GM21381 (cell line): ENCODE results near the gene FAM98C.
"Not testable (repeated sequence)": the region's sequence is repeated elsewhere in the genome, so short reads cannot be mapped to it uniquely, and the experiment has no call there.

Experiments
- ATAC-seq: cut with Tn5 transposase; IDR thresholded peaks from one replicate; pipeline ENCODE4 v1.9.1; 2021; ENCODE audit warnings: mild to moderate bottlenecking, moderate library complexity; ENCODE audit not compliant: unreplicated experiment

The FAM98C gene

DNA sequence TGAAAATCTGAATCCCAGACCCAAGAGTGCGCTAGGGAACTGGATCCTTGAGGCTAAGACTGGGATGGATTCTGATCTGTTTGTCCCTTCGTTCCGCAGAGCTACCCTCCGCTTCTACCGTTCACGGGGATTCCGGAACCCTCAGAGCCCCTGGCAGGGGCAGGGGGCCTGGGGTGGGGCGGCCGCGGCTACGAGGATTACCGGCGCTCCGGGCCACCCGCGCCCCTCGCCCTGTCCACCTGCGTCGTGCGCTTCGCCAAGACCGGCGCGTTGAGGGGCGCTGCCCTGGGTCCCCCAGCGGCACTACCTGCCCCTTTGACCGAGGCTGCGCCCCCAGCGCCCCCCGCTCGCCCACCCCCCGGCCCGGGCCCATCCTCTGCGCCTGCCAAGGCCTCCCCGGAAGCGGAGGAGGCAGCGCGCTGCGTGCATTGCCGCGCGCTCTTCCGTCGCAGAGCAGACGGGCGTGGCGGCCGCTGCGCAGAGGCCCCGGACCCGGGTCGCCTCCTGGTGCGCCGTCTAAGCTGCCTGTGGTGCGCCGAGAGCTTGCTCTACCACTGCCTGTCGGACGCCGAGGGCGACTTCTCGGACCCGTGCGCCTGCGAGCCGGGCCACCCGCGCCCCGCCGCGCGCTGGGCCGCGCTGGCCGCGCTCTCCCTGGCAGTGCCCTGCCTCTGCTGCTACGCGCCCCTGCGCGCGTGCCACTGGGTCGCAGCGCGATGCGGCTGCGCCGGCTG is 7.3 kb upstream of the FAM98C start:
- ATAC-seq: no peak

DNA sequence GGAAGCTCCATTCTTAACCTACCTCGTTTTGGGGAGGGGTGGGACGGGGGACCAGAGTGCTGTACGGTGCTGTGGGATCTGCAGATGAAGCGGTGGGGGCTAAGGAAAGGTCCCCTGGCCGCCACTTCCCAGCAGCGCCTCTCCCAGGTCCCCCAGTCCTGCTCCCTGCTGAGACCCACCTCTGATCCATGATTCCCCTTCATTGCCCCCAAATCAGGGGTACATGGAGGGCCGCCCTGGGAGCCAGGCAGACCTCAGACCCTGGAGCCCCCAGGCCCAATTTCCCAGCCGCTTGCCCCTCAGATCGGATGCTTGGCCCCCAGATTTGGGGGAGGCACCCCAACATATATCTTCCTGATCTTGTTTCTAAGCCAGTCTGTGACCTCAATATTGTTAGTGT is 3.8 kb upstream of the FAM98C start:
- no peak for ATAC-seq

DNA sequence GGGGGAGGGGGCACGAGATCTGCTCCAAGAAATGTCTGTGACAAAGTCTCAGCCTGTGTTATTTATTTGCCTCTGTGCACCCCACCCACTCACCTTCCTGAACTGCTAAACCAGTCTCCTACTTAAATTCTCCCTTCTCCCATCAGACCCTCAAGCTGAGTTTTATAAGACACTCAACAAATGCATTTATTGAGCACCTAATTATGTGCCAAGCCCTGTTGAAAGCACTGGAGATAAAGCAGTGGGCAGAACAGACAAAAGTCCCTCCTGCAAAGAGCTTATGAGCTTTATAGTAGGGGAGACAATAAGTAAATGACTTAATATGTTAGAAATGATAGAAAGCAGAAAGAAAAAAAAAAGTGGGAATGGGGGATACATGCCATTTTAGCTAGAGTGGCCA is 3.4 kb upstream of the FAM98C start:
- no peak for ATAC-seq

DNA sequence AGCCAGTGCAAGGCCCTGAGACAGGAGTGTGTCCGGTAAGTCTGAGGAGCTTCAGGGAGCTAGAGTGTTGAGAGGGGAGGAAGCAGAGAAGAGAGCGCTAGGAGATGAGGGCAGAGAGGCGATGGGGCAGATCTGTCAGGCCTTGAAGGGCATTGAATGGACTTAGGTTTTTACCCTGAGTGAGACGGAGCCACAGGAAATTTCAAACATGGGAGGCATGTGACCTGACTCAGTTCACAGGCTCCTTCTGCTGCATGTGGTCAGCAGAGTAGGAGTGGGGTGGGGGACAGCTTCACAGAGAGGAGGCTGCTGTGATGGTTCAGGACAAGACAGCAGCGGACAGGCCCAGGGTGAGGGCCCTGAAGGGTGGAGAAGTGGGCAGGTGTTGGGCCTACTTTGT is 2.5 kb upstream of the FAM98C start:
- no peak for ATAC-seq

DNA sequence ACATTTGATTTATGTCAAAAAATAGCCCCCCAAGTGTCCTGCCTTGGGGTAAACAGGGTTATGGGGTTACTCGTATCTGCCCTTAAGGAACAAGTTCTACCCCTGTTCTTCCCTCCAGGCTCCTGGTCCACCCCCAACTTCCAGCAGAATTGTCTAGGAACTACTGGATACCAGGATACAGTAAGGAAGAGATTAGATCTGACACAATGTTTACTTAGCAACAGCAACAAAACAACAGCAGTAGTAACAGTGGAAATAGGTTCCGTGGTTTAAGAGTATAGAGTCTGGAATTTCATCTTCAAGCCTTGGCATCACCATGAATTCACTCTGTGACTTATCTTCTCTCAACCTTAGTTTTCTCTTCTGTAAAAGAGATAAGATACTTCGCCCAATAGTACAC is 1.7 kb upstream of the FAM98C start:
- no peak for ATAC-seq

DNA sequence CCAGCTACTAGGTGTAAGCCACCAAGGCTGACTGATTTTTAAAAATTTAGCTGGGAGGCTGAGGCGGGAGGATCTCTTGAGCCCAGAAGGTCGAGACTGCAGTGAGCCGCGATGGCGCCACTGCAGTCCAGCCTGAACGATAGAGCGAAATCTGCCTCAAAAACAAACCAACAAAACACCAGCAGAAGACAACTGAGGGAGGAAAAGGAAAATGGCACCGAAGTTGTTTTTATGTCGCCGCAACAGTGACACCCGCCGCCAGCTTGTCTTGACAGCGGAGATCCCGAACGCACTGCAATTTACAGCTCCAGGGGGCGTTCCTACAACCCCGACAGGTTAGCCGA is 298 bp upstream of the FAM98C start:
- peak; percentile 5 for ATAC-seq

DNA sequence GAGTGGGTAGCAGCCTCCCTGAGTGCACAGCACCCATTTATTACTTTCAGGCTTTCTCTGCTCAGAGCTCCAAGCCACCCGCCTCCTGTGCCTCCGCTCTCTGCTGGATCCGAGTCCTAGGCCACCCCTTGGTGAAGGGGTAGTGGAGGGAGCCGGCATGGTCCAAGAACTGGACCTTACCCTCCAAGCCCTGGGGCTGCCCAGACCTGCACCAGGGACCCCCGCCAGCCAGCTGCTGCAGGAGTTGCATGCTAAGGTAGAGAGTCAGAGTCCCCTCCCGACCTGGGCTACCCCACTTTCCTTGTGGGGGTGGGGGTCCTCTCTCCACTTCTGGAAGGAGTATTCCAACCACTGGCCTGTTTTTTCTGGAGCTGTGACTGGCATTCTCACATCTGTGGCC is 2.0 kb downstream of the FAM98C start:
- no peak for ATAC-seq

DNA sequence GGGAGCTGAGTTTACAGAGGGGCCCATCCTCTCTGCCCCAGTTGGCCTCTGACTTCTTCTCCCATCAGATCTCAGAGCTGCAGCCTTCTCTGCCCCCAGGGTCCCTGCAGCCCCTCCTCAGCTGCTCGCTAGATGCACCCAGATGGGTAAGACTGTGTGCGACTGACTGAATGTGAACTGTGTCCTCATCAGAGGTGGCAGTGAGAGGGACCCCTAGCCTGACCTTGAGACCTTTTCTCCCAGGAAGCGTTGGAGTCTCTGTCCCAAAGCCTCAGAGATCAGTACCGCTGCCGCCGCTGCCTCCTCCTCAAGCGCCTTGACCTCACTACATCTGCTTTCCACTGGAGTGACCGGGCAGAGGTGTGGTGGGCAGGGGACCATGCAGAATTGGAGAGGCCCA is 2.4 kb downstream of the FAM98C start:
- no peak for ATAC-seq

DNA sequence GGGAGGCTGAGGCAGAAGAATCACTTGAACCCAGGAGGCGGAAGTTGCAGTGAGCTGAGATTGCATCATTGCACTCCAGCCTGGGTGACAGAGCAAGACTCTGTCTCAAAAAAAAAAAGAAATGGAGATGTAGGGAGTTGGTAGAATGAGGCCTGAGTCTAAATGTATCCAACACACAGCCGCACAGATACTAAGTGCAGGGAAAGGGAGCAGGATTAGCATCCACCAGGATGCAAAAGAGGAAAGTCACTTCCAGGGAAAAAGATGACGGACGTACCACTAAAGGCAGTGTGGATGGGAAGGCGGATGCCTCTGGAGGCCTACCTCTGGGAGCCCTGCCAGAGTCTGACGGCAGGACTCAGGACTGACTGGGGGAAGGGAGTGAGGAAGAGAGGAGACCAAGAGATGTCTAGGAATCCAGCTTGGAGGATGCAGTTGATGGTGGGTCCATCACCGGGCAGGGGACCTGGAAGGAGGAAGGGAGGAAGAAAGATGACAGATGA is 6.8 kb downstream of the FAM98C start:
- ATAC-seq: no peak

DNA sequence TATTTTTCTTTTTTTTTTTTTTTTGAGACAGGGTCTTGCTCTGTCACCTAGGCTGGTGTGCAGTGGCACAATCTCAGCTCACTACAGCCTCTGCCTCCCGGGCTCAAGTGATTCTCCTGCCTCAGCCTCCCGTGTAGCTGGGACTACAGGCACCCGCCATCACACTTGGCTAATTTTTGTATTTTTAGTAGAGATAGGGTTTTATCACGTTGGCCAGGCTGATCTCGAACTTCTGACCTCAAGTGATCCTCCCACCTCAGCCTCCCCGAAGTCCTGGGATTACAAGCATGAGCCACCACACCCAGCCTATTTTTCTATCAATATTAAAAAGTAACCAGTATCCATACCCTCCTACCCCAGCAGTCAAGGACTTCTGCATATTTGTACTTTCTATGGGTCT is 7.5 kb downstream of the FAM98C start:
- ATAC-seq: not testable (repeated sequence)

DNA sequence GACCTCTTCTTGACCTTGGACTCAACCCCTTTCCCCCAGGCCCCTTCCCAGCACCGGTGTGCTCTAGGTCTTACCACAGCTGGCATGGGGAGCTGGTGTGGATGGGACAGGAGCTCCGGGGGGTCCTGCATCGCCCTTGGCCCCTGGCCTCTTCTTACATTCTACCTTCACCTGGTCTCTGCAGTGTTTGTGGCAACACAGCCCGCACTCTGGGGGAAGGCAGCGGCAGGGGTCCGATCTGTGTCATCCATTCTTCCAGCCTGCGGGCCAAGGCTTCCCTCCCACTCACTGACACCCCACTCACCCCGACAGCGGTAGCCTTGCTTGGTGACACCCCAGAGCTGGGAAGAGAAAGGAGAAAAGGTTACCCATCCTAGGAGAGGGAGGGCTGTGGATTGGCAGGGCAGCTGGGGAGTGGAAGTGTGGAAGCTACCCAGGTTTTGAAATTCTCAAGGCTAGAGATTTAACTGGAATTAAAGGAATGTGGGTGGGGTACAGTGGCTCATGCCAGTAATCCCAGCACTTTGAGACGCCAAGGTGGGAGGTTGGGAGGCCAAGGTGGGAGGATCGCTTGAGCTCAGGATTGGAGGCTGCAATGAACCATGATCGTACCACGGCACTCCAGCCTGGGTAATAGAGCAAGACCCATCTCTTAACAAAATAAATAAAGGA is 8.3 kb downstream of the FAM98C start:
- no peak for ATAC-seq

DNA sequence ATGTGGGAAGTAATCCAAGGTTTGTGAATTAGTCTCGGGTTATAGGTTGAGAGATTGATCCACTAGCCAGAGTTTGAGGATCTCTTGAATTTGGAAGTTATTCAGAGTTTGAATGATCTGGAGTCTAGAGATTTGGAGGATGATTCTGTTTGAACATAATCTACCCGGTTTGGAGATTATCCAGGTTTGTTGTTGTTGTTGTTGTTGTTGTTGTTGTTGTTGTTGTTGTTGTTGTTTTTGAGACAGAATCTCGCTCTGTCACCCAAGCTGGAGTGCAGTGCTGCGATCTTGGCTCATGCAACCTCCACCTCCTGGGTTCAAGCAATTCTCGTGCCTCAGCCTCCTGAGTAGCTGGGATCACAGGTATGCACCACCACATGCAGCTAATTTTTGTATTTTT is 9.0 kb downstream of the FAM98C start:
- not testable (repeated sequence) for ATAC-seq

DNA sequence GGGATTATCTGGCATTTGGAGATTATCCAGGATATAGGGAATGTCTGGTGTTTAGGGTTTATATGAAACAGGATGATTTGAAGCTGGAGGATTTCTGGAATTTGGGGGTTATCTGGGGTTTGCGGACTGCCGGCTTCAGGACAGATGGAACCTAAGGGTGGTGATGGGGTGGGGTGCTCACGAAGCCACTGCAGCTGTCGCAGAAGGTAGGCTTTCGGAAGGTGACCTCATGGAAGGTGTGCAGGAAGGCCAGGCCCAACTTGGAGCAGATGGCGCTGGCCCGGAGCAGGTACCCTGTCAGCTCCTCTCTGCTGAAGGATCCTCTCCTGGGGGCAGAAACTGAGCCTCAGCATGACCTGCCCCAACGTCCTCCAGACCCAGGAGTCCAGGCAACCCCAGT is 9.6 kb downstream of the FAM98C start:
- ATAC-seq: no peak

DNA sequence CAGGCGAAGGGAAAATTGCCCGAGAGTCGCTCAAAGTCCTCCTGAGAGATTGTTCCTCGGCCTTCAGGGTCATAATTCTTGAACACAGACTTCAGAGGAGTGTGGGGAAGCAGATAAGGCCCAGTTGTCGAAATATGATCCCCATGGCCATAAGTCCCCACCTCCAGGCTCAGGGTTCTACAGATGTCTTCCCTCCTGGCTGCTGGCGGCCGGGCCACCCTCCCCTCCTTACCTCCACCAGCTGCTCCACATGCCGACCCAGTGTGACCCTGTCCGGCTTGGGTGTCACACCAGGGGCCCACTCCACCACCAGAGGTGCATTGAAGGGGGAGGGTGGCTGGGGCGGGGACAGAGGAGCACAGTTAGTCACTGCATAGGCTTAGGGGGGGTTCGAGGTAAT is 10.1 kb downstream of the FAM98C start:
- ATAC-seq: no peak

DNA sequence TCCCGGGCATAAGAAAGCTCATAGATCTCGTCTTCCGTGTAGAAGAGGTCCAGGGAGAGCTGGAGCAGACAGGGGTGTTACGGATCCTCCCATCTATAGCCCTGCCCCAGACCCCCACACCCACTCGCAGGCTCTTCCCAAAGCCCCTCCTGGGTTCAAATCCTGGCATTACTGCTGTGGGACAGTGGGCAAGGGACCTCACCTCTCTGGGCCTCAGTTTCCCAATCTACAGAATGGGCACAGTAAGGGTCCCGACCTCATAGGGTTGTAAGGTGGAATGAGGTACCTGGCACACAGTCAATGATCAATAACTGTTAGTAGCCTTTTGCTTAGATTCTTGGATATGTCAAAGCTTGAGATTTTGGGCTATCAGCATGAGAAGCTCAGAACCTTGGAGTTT is 10.5 kb downstream of the FAM98C start:
- no peak for ATAC-seq

DNA sequence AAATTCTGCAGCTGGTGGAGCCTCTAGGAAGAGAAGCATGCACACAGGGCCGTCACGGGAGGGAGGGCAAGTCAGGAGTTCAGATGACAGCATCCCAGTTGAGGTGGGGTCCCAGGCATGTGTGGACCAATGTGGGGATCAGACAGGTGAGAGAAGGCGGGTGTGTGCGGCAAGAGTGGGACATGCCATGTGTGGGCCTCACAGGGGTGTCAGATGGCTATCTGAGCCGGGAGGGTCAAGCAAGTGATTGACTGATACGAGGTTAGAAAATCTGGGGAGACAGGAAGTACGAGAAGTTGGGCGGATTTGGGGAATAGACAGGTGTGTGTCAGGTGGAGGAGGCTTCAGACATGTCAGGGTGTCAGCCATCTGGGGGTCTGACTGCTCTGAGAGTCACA is 14.3 kb downstream of the FAM98C start:
- ATAC-seq: no peak

DNA sequence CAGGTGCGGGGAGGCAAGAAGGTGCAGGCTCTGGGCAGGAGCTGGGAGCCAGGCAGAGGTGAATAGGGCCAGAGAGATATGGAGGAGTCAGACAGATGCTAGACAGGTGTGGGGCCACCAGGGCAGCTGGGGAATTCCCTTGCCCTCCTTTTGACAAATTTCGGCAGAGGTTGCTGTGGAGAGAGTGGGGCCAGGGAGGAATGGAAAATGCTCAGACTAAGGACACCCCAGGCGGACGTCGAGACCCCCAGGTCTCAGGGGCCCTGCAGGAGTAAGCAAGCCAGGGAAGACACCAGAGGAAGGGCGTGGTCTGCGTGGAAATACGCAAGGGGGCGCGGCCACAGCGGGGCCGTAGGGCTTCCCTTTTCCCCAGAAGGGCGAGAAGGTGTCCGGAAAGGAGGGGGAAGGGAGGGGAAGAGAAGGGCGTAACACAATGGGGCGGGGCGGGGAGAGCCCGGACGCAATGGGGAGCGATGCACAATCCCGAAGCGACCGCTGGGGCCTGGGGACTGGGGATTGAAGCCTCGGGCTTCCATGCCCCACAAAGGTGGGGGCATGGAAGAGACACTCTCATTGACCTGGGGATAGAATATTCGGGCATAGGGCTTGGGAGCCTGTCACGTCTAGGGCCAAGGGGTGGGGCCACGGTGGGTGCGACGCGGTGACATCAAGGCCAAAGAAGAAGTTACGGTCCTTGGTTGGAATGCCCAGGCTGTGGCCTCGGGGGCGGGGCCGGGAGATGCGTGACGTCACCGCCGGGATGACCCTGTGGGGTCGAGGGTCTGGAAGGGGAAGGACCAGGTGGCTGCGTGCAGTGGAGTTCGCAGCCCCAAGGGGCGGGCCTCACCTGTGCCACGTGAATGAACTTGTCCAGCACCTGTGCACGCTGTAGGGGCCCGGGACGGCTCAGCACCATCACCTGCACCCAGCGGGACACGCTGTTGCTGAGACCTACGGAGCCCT is 14.9 kb downstream of the FAM98C start:
- ATAC-seq: peak; percentile 51

DNA sequence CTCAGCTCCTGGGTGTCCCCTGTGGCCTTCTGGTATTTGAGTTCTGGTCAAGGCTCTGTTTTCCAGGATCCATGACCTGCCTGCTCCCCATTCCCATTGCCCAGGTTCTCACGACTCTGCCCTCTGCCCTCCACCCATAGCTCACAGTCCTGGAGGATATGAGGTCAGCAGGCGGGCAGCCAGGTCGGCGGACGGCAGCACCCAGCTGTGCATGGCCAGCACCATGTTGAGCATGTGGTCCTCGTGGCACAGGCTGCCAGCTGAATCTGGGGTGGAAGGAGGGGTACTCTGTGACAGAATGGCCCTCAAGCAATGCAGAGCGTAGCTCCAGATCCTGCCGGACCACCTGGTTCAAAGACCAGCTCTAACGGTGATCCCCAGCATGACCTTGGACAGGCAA is 18.0 kb downstream of the FAM98C start:
- no peak for ATAC-seq

DNA sequence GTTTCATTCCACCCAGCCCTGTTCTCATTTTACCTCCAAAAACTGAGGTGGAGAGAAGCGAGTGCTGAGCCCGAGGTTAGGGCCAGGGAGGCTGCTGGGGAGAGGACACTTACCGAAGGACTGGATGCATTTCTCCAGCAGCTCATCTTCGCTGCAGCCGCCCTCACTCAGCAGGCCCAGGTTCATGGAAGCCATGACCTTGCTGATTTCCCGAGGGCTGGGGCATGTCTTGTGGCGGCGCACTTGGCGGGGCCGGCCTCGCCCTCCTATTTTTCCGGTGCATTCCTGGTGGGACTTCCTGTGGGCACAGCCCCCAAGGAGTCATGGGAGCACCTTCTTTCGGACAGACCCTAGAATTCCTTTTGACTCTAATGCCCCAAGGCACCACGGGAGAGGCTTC is 19.0 kb downstream of the FAM98C start:
- ATAC-seq: no peak

DNA sequence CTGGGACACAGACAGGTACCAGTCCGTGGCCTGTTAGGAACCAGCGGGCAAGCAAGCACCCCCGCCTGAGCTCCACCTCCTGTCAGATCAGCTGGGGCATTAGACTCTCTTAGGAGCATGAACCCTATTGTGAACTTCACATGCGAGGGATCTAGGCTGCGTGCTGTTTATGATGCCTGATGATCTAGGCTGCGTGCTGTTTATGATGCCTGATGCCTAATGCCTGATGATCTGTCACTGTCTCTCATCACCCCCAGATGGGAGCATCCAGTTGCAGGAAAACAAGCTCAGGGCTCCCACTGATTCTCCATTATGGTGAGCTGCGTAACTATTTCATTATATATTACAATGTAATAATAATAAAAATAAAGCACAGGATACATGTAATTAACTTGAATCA is 19.5 kb downstream of the FAM98C start:
- ATAC-seq: no peak

DNA sequence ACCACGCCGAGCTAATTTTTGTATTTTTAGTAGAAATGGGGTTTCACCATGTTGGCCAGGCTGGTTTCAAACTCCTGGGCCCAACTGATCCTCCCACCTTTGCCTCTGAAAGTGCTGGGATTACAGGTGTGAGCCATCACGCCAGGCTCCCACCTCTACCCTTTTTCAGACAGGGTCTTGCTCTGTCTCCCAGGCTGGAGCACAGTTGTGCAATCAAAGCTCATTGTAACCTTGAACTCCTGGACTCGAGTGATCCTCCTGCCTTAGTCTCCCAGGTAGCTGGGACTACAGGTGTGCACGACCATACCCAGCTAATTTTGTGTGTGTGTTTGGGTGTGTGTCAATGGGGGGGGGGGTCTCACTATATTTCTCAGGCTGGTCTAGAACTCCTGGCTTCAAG is 21.4 kb downstream of the FAM98C start:
- ATAC-seq: no peak
